Measurements from ENCODE around the gene ADRB1.

GRCh38 chr10:114015708-114016107 is 28.0 kb upstream of the ADRB1 start:
- TF ChIP-seq CTCF (IDR thresholded peaks at IDR 0.05) (no peak), POLR2A (IDR thresholded peaks at IDR 0.05; ENCODE audit: low read depth) (no peak), POLR2AphosphoS5 (IDR thresholded peaks at IDR 0.05) (no peak)
